Right renal pelvis (tissue), 4 donors: ENCODE data around the gene CPPED1. TPM values are rescaled to one million over a fixed set of nuclear protein-coding genes. Genes with fewer than 3 reads are reported as not detected.
"Not testable (repeated sequence)": the region's sequence is repeated elsewhere in the genome, so short reads cannot be mapped to it uniquely, and the experiment has no call there.

Experiments
- DNase-seq, 4 donors: peaks; one replicate each; pipeline ENCODE4 v3.0.0-alpha.2; 2013; ENCODE audit warnings: low read depth in 4 of 4, low spot score in 3 of 4, missing footprints in 1 of 4
- polyA plus RNA-seq, 4 donors: library from polyadenylated mRNA; unstranded; fragments of 120-200 nt; gene quantifications; one replicate each; pipeline ENCODE4 v1.2.1, GENCODE V29; 2013; ENCODE audit not compliant: insufficient read length in 4 of 4

The CPPED1 gene
- polyA plus RNA-seq, 4 donors, result 26.2 to 29.6 (median 26.4) TPM

DNA sequence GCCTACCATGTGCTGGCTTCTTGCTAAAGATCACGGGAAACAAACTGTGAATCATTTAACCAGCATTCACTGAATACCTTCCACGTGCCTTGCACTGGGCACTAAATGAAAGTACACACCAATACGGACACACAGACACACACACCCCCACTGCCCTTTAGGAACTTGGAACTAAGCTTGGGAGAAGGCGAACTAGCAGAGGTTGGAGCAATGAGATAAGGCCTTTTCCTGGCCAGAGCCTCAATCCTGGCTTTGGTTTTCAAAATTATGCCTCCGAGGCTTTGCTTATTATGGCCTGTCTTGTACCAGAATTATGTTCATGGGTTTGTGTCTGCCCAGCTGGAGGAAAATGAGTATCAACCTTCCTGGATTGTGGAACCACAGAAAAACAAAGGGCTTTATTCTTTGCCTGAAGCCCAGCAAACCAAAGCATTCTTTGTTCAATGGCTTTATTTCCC is 32.3 kb downstream of the CPPED1 start:
- no peak for DNase-seq

DNA sequence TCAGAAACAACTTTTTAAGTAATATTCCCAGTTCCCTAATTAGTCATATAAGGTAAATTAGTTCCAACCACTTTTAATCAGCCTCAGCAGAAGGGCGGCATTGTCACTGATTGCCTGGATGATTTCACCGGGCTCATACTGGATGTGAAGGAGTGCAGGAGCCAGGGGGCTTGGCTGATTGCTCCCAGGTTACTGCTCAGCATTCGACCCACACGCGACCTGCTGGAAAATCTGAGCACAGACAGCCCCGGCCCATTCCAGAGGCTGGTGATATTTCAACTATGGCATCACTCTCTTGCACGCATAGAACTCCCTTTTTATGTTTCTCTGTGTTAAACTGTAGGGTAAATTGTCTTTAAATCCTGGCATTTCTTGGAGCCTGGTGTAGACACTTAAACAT is 34.2 kb downstream of the CPPED1 start:
- DNase-seq, result no peak

DNA sequence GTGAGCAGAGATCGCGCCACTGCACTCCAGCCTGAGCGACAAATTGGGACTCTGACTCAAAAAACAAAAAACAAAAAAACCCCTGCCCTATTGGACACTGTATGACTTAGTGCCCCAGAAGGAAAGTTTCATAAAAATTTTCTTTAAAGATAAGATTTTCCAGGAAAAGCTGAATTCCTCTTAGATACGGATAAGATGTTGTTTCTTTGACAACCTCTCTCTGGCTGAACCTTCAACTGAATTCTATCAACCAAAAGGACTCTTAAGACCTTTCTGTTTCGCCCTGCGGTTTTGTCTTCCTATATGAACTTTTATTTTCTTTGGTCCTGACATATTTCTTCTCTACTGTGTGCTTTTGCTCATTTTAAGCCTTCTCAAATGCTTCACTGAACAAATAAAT is 35.8 kb downstream of the CPPED1 start:
- no peak for DNase-seq

DNA sequence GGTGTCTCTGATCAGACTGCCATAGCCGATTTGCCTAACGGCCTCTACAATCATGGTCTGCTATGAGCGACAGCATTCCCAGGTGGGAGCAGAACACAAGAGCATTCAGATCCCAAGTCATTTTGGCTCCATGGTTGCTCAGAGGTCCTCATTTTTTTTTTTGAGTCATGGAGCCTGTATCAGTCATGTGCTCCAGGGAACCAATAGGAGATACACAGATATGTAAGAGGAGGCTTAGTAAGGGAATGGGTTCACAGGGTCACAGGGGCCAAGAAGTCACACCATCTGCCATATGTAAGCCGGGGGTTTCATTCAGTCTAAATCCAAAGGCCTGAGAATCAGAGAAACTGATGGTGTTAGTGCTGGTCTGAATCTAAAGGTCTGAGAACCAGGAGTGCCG is 36.8 kb downstream of the CPPED1 start:
- no peak for DNase-seq

DNA sequence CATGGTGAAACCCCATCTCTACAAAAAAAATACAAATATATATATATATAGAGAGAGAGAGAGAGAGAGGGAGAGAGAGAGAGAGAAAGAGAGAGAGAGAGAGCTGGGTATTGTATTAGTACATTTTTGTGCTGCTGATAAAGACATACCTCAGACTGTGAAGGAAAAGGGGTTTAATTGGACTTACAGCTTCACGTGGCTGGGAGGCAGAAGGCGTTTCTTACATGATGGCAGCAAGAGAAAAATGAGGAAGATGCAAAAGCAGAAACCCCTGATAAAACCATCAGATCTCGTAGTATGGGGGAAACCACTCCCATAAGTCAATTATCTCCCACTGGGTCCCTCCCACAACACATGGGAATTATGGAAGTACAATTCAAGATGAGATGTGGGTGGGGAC is 37.5 kb downstream of the CPPED1 start:
- DNase-seq, result not testable (repeated sequence)

DNA sequence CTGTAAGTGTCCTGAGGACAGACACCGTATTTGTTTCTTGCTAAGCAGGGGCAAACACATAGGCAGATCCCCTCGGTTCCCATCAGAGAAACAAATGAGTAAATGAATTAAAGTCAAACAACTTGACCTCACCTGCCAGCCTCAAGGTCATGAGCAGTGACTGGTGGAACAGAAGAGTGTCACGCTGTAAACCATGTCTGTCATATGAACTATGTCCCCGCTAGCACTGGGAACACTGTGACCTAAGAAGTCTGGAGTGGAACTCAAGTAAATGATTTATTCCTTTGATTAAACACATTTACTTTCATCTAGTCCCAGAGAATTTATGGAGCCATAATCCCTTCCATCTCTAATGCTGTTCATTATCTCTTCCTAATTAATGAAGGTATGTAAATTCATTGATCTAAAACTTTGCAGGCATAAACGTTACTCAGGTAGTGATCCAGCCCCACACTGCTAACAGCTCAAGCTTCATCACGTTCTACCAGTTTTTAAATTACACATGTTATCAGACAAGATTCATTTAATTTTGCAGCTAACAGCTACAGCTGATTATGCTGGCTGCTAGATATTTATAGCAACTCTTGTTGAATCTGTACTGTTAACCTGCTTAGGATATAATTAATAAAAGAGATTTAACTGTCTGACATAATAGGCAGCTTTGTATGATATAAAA is 38.7 kb downstream of the CPPED1 start:
- no peak for DNase-seq

DNA sequence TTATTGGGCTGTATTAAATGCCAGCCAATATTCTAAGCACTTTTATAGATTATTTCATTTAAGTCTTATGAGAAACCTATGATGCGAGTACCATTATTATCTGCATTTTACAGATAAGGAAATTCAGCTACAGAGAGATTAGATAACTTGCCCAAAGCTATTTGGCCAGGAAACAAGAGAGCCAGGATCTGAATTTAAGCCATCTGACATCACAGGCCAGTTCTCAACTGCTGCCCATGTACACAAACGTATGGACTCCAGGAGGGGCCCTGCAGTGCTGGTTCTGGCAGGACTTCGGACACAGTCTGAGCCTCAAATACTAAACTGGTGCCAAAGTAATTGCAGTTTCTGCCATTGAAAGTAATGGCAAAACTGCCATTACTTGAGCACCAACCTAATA is 40.2 kb downstream of the CPPED1 start:
- no peak for DNase-seq

DNA sequence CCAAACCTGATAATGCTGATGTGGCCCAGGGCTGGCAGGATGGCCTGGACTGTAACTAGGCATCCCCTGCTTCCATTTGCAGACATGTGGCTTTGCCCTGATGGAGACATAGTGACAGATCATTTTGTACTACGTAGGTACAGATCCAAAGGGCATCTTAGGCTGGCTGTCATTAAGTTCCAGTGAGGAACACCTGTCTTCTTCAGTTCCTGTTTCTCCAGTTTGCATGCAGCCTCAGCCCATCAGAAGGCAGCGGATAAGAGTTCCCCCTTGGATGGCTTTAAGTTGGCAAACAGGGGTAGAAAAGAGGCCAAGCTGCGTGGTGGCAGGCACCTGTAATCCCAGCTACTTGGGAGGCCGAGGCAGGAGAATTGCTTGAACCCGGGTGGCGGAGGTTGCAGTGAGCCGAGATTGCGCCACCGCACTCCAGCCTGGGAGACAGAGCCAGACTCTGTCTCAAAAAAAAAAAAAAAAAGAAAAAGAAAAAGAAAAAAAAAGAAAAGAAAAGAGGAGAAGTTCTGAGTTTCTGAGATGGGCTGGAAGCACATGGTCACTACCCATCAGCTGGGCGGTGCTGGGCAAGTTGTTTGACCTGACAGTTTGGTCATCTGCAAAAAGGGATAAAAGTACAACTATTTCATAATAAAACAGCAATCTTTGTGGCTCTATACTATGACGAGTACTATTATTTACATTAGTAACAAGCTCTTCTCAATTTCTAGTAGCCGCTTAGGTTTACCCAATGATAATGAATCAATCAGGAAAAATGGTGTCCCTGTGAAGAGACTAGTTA is 42.7 kb downstream of the CPPED1 start:
- no peak for DNase-seq

DNA sequence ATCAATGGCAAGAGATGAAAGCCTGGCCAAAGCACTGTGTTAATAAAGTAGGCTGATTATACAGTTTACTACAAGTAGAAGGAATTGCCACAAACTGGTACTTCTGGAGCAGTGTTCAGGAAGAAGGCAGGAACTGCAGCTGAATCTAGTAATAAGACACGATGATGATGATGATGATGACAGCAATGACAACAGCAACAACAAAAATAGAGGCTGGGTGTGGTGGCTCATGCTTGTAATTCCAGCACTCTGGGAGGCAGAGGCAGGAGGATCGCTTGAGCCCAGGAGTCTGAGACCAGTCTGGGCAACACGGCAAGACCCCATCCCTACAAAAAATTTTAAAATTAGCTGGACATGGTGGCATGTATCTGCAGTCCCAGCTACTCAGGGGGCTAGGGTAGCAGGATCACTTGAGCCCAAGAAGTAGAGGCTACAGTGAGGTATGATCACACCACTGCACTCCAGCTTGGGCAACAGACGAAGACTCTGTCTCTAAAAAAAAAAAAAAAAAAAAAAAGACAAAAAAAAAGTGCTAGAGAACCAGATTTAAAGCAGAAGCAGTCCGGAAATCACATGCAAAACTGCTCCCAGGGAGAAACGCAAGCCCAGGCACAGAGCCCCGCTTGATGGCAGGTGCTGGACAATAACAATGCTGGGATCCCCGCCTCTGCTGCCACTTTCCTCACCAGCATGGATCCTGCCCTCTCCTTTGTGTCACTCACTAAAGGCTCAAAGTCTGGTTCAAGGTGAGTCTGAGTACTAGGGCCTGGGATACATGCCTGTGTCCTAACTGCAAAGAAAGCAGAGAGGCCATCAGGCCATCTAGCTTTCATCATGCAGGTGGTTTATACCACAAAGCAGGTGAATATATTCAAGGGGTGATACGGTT is 44.8 kb downstream of the CPPED1 start:
- DNase-seq, result no peak

DNA sequence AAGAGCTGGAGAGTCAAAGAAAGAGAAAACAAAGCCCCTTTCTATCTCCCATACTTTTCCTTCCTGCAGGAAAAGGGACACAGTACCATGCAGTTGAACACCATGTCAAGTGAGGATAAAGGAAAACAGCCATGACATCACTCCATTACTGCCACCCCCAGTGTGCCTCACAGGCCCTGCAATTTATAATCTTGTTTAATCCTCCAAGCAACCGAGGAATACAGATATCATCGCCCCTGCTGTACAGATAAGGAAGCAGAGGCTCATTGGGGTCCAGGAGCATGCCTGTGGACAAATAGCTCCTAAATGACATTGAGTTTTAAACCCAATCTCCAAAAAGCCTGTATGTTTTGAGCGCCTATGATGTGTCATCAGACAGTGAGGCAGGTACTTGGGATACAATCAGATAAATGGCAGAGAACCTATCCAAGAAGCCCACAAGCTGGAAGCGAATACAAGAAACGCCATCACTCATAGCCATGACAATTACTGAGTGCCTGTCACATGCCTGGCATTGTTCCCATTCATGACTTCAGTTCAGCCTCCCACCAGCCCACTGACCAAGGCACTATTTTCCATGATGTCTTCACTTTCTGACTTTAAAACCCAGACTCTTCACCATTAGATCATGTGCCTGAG is 45.5 kb downstream of the CPPED1 start:
- DNase-seq, result no peak

DNA sequence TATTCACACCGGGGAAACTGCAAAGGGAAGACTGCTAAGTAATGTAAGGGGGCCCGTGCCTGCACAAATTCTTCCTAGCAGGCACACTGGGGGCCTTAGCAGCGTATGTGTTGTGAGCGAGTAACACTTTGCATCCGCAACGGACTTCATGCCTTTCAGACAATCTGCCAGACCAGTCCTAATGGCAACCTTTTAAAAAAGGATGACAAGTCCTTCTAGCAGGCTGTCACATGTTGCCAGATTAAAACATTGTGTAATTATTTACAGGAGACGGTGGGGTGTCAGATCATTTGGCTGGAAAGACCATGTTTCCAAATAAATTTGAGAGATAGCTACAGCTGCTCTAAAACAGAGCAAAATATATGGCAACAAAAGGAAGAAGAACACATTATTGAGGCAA is 46.1 kb downstream of the CPPED1 start:
- DNase-seq, result no peak

DNA sequence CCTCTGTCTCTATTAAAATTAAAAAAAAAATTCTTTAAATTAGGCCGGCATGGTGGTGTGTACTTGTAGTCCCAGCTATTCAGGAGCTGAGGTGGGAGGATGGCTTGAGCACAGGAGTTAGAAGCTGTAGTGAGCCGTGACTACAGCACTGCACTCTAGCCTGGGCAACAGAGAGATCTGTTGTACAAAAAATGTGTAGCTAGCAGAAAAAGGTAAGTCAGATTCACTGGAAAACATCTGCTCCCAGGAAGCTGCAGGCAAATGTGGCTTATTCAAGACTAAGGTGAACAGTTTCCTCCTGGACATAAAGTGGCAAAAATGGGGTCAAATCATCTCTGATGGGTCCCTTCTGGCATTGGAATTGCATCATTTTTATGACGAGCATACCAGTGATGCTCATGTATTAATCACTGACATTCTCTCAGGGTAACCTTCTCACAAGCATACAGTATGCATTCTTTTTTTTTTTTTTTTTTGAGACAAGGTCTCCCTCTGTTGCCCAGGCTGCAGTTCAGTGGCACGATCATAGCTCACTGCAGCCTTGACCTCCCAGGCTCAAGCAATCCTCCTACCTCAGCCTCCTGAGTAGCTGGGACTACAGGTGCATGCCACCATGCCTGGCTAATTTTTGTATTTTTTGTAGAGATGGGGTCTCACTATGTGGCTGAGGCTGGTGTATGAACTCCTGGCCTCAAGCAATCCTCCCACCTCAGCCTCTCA is 48.7 kb downstream of the CPPED1 start:
- no peak for DNase-seq

DNA sequence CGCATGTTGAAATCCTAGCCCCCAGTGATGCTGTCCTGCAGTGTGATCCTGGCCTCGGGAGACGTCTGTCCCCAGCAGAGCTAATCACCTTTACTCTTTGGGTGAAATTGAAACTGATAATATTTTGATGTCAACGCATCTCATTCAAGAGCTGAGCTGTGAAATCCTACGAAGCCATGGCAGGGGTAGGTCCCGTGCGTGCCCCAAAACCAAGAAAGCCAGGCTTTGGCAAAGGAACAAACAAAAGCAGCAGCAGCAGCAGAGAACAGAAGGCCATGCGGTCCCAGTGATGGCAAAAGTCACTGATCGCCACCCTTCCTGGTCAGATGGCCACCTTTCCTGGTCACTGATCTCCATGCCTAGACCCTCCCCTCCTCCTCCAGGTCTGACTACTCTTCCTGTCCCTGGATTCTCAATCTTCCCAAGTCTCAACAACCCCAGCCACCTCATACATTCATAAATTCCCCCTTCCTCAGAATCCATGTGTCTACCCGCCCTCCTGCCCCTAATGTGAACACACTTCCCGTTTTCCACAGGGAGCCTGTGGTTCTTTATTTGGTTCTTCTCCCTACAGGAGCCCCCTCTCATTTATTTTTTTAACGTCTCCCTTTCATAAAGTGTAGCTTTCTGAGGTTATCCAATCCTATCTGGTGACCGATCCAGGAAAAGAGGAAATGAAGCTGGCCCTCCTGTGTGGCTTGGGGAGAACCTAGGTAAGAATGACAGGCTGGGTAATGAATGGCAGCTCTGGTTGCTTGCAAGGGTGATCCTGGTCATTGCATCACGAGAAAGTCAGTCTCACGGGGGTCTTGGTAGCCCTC is 50.3 kb downstream of the CPPED1 start:
- no peak for DNase-seq

DNA sequence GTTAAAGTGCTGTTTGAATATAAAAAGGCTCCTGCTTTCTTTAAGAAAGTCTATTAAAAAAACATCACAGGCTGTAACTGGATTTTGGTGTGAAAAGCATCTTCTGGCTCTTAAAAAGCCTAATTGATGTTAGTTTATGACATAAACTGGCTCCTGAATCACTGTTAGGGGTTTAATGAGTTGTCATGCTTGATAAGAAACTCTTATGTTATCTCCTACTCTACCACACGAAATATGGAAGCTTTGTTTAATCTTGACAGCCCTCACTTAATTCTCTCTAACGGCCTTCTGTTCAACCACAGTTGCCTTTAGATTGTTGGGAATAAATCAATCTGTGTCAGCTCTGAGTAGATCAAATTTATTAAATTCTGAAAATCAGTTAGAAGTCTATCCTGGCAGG is 51.5 kb downstream of the CPPED1 start:
- DNase-seq, result no peak

DNA sequence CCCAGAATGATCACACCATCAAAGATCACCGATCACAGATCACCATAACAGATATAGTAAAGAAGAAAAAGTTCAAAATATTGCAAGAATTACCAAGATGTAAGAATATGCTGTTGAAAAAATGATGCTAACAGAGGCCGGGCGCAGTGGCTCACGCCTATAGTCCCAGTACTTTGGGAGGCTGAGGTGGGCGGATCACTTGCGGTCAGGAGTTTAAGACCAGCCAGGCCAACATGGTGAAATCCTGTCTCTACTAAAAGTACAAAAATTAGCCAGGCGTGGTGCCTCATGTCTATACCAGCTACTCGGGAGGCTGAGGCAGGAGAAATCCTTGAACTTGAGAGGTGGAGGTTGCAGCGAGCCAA is 53.2 kb downstream of the CPPED1 start:
- no peak for DNase-seq

DNA sequence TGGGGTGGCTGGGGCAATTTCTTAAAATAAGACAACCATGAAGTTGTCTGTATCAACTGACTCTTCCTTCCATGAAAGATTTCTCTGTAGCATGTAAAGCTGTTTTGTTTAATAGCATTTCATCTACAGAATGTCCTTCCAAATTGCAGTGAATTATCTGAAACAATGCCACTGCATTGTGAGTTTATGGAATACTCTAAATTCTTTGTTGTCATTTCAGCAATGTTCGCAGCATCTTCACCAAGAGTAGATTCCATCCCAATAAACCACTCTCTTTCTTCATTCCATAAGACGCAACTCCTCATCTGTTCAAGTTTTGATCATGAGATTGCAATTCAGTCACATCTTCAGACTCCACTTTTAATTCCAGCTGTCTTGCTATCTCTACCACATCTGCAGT is 54.6 kb downstream of the CPPED1 start:
- no peak for DNase-seq

DNA sequence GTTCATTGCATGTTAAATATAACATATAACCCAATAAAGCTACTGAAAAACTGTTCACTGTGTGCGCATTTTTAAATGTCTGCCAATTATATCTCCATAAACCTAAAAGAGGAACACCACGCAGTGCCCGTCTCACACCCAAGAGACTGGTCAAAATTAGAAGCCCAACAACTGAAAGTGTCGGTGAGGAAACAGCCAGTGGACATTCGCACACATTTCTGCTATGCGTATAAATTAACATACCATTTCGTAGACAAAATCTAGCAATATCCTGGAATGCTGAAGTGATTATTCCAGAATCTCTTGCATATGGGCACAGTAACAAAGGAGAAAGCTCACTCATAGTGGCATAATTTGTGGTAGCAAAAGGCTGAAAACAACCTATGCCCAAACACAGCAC is 55.9 kb downstream of the CPPED1 start:
- DNase-seq, result no peak

DNA sequence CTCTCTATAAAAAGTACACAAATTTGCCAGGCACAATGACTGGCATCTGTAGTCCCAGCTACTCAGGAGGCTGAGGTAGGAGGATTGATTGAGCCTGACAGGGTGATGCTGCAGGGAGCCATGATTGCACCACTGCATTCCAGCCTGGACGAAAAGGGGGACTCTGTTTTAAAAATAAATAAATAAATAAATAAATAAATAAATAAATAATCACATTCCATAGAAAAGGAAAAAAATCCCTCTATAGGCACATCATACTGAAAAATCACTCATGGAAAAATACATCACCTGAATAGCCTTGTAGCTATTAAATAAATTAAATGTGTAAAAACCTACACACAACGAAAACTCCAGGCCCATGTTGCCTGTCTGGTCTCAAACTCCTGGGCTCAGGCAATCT is 56.4 kb downstream of the CPPED1 start:
- DNase-seq, result no peak

DNA sequence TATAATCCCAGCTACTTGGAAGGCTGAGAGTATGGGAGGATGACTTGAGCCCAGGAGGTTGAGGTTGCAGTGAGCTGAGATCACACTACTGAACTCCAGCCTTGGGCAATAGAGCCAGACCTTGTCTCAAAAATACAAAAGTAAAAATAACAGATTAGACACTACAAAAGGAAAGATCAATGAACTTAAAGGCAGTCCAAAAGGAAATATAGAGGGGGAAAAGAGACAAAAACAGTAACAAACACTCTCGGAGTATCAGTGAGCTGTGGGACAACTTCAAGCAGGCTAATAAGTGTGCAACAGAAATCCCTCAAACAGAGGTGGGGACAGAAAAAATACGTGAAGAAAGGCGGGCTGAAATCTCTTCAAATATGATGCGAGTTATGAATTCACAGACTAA is 58.8 kb downstream of the CPPED1 start:
- DNase-seq, result no peak
